Measurements from ENCODE around the gene NDUFAF7.
"Not testable (repeated sequence)": the region's sequence is repeated elsewhere in the genome, so short reads cannot be mapped to it uniquely, and the experiment has no call there.

The NDUFAF7 gene

DNA sequence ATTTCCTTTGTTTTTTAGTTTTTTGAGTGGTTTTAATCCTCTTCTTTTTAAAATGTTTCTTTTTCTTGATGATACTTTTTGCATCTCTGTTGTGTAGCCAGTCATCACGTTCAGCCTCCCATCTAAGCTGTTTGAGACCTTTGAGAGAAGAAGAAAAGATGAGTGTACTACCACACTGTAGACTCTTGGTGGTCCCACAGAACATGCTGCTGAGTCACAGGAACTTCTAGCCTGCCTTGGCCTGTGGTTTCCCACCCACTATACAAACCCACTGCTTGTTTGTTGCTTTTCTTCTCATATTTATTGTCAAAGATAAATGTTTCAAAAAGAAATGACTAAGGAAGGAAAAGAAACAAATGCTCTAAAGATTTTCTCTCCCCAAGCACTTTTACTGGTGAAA lies 29.7 kb upstream of the NDUFAF7 start:
- no peak for TF ChIP-seq CTCF (IDR thresholded peaks at IDR 0.05; ENCODE audit: low read depth, low read length, missing control alignments)
- no peak for DNase-seq (ENCODE audit: extremely low read depth, low read depth)
- no peak overlapping the region for H3K4me3 ChIP-seq (replicated peaks; ENCODE audit: low read depth, low read length)

DNA sequence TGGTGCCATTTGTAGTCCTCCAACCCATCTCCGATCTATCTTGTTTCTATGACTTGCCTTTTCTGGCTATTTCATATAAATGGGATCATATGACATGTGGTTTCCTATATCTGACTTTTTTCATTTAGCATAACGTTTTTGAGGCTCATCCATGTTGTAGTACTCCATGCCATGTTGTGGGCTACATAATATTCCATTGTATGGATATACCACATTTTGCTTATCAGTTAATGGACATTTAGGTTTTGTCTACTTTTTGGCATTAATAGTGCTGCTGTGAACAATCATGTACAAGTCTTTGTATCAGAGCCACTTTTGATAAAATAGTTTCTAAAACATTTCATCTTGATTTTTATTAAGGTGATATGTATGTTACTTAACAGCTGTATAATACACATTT lies 27.8 kb upstream of the NDUFAF7 start:
- no peak overlapping the region for H3K4me3 ChIP-seq (replicated peaks; ENCODE audit: low read depth, low read length)
- no peak for DNase-seq (ENCODE audit: extremely low read depth, low read depth)
- no peak for TF ChIP-seq CTCF (IDR thresholded peaks at IDR 0.05; ENCODE audit: low read depth, low read length, missing control alignments)

DNA sequence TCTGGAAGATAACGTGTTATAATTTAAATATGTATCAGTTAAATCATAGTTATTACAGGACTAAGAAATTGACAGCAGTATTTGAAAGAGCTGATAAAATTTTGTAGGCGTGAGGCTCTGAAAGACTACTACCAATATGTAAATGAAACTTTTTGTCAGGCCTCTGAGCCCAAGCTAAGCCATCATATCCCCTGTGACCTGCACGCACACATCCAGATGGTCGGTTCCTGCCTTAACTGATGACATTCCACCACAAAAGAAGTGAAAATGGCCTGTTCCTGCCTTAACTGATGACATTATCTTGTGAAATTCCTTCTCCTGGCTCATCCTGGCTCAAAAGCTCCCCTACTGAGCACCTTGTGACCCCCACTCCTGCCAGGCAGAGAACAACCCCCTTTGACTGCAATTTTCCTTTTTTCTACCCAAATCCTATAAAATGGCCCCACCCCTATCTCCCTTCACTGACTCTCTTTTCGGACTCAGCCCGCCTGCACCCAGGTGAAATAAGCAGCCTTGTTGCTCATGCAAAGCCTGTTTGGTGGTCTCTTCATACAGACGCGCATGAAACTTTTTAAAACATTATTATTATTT lies 26.3 kb upstream of the NDUFAF7 start:
- DNase-seq (ENCODE audit: extremely low read depth, low read depth); H3K4me3 ChIP-seq (replicated peaks; ENCODE audit: low read depth, low read length): not testable (repeated sequence)

GRCh38 chr2:37205689-37206341 lies 25.6 kb upstream of the NDUFAF7 start:
- no peak for DNase-seq (ENCODE audit: extremely low read depth, low read depth)
- no peak for TF ChIP-seq CTCF (IDR thresholded peaks at IDR 0.05; ENCODE audit: low read depth, low read length, missing control alignments)
- no peak overlapping the region for H3K4me3 ChIP-seq (replicated peaks; ENCODE audit: low read depth, low read length)

GRCh38 chr2:37206760-37207159 lies 24.7 kb upstream of the NDUFAF7 start:
- H3K4me3 ChIP-seq (replicated peaks; ENCODE audit: low read depth, low read length); DNase-seq (ENCODE audit: extremely low read depth, low read depth): not testable (repeated sequence)

- no peak for DNase-seq (ENCODE audit: extremely low read depth, low read depth)
- TF ChIP-seq CTCF (IDR thresholded peaks at IDR 0.05; ENCODE audit: low read depth, low read length, missing control alignments): no peak
- no peak overlapping the region for H3K4me3 ChIP-seq (replicated peaks; ENCODE audit: low read depth, low read length)
These were observed 20.2 kb upstream of the NDUFAF7 start for GRCh38 chr2:37211212-37211611.

DNA sequence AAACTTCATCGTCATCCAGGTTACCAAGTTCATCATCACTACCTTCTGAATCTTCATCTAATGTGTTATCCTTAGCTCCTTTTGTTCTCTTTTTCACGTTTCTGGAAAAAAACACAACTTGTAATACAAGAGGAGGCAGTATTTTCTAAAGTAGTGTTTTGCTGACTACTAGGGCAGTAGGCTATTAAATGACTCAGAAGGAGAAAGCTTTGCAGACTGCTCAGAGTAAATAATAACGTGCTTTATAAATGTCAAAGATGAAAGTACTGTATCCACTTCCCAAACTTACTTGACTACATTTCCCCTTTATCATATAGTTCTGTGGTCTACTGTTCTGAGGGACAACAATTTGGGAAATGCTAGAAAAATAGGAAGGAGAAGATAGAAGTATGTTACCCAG lies 19.5 kb upstream of the NDUFAF7 start:
- DNase-seq (ENCODE audit: extremely low read depth, low read depth): no peak
- no peak for TF ChIP-seq CTCF (IDR thresholded peaks at IDR 0.05; ENCODE audit: low read depth, low read length, missing control alignments)
- no peak overlapping the region for H3K4me3 ChIP-seq (replicated peaks; ENCODE audit: low read depth, low read length)

- no peak overlapping the region for H3K4me3 ChIP-seq (replicated peaks; ENCODE audit: low read depth, low read length)
- DNase-seq (ENCODE audit: extremely low read depth, low read depth): no peak
- TF ChIP-seq CTCF (IDR thresholded peaks at IDR 0.05; ENCODE audit: low read depth, low read length, missing control alignments): no peak
These were observed 16.2 kb upstream of the NDUFAF7 start for GRCh38 chr2:37215250-37215649.

Measured in HFF-Myc (cell line).